Astrocyte of the spinal cord (primary cell): ENCODE data around the gene PGAM1.
"Not testable (repeated sequence)": the region's sequence is repeated elsewhere in the genome, so short reads cannot be mapped to it uniquely, and the experiment has no call there.

Experiments
- DNase-seq: peaks from one replicate; pipeline ENCODE4 v3.0.0; 2011; ENCODE audit warnings: low read depth, low spot score
- H3K4me3 ChIP-seq: 2 replicates; pipeline ENCODE4 v1.5.1; 2011; ENCODE audit warnings: low read depth, mild to moderate bottlenecking, low read length, moderate library complexity
- CTCF ChIP-seq: IDR thresholded peaks from 2 replicates; pipeline ENCODE4 v1.5.1; 2012; ENCODE audit warnings: low read depth, mild to moderate bottlenecking, low read length, inconsistent platforms
- in situ Hi-C: cut with HindIII; loops from 2 replicates; pipeline ENCODE4 v1.10.0; 2017; ENCODE audit warnings: low sequenced_read_pairs

The PGAM1 gene

GRCh38 chr10:97474918-97475317 lies 48.9 kb downstream of the PGAM1 start:
- DNase-seq: no peak
- in situ Hi-C loops: no loop called here
- TF ChIP-seq CTCF: no peak
- H3K4me3 ChIP-seq: no peak overlapping the region

GRCh38 chr10:97475936-97476594 lies 50.1 kb downstream of the PGAM1 start:
- no peak overlapping the region for H3K4me3 ChIP-seq
- no peak for TF ChIP-seq CTCF
- in situ Hi-C loops: no loop called here
- peak; percentile 67 for DNase-seq

GRCh38 chr10:97479410-97479809 lies 53.4 kb downstream of the PGAM1 start:
- H3K4me3 ChIP-seq, in situ Hi-C loops, DNase-seq: not testable (repeated sequence)

- no peak overlapping the region for H3K4me3 ChIP-seq
- no peak for DNase-seq
- TF ChIP-seq CTCF: no peak
- in situ Hi-C loops: no loop called here
Measured at GRCh38 chr10:97479939-97480338, 53.9 kb downstream of the PGAM1 start.

- no peak for TF ChIP-seq CTCF
- in situ Hi-C loops: no loop called here
- DNase-seq: no peak
- H3K4me3 ChIP-seq: no peak overlapping the region
Measured at GRCh38 chr10:97481071-97481470, 55.1 kb downstream of the PGAM1 start.

- no peak for TF ChIP-seq CTCF
- in situ Hi-C loops: no loop called here
- no peak overlapping the region for H3K4me3 ChIP-seq
- no peak for DNase-seq
Measured at GRCh38 chr10:97482381-97482780, 56.4 kb downstream of the PGAM1 start.
